ENCODE measurements around the gene RASA4. TPM values are rescaled to one million over a fixed set of nuclear protein-coding genes. Genes with fewer than 3 reads are reported as not detected.
A peak's percentile ranks its signal among the peaks of the same experiment; 100 is the strongest.
"Not testable (repeated sequence)": the region's sequence is repeated elsewhere in the genome, so short reads cannot be mapped to it uniquely, and the experiment has no call there.

Gene RASA4
- total RNA-seq = 13.2 TPM

GRCh38 chr7:102616507-102617125 lies at the start of gene RASA4:
RASA4 (minus strand) TSS chr7:102616756; CDS start chr7:102616689, 67 bp downstream.
- ATAC-seq = peak; percentile 95

- not testable (repeated sequence) for ATAC-seq
These were observed 48.2 kb upstream of the RASA4 start for GRCh38 chr7:102664765-102665164.

- peak; percentile 58 for ATAC-seq
These were observed 33.4 kb upstream of the RASA4 start, which contains the start of gene SPDYE2B for GRCh38 chr7:102649924-102650323. SPDYE2B (plus strand) TSS chr7:102650319; CDS start chr7:102652349, 2,030 bp downstream.

- ATAC-seq = not testable (repeated sequence)
These were observed 31.3 kb upstream of the RASA4 start for GRCh38 chr7:102647813-102648212.

- peak; percentile 67 for ATAC-seq
These were observed 26.8 kb upstream of the RASA4 start for GRCh38 chr7:102643404-102643803.

- peak; percentile 77 for ATAC-seq
These were observed 26.1 kb upstream of the RASA4 start, which contains the start of gene UPK3BL1 for GRCh38 chr7:102642691-102643090. UPK3BL1 (minus strand) TSS chr7:102642791; CDS start chr7:102642741, 50 bp downstream.

- ATAC-seq = peak; percentile 2
These were observed 22.3 kb upstream of the RASA4 start for GRCh38 chr7:102638848-102639247.

GRCh38 chr7:102636956-102637355 lies 20.4 kb upstream of the RASA4 start:
- not testable (repeated sequence) for ATAC-seq

GRCh38 chr7:102635354-102635753 lies 18.8 kb upstream of the RASA4 start:
- ATAC-seq = peak; percentile 26

GRCh38 chr7:102634299-102634698 lies 17.7 kb upstream of the RASA4 start:
- not testable (repeated sequence) for ATAC-seq

GRCh38 chr7:102630622-102631021 lies 14.1 kb upstream of the RASA4 start:
- peak; percentile 42 for ATAC-seq

- ATAC-seq = peak; percentile 22
These were observed 10.8 kb upstream of the RASA4 start for GRCh38 chr7:102627271-102627904.

GRCh38 chr7:102618122-102618521 lies 1.6 kb upstream of the RASA4 start:
- not testable (repeated sequence) for ATAC-seq

GRCh38 chr7:102615930-102616329 lies 626 bp downstream of the RASA4 start:
- ATAC-seq = peak; percentile 25

GRCh38 chr7:102614873-102615272 lies 1.7 kb downstream of the RASA4 start:
- ATAC-seq = not testable (repeated sequence)

GRCh38 chr7:102614346-102614697 lies 2.2 kb downstream of the RASA4 start:
- ATAC-seq = peak; percentile 41

- ATAC-seq = peak; percentile 11
These were observed 2.8 kb downstream of the RASA4 start for GRCh38 chr7:102613575-102614345.

GRCh38 chr7:102611675-102612325 lies 4.8 kb downstream of the RASA4 start:
- ATAC-seq = not testable (repeated sequence)

- ATAC-seq = peak; percentile 2
These were observed 5.4 kb downstream of the RASA4 start for GRCh38 chr7:102611013-102611674.

- not testable (repeated sequence) for ATAC-seq
These were observed 6.1 kb downstream of the RASA4 start for GRCh38 chr7:102610441-102610840.

GRCh38 chr7:102609734-102610133 lies 6.8 kb downstream of the RASA4 start:
- not testable (repeated sequence) for ATAC-seq

GRCh38 chr7:102606848-102607247 lies 9.7 kb downstream of the RASA4 start:
- not testable (repeated sequence) for ATAC-seq
